ENCODE data around the gene UBAP2.
"Not testable (repeated sequence)": the region's sequence is repeated elsewhere in the genome, so short reads cannot be mapped to it uniquely, and the experiment has no call there.

UBAP2 gene

DNA sequence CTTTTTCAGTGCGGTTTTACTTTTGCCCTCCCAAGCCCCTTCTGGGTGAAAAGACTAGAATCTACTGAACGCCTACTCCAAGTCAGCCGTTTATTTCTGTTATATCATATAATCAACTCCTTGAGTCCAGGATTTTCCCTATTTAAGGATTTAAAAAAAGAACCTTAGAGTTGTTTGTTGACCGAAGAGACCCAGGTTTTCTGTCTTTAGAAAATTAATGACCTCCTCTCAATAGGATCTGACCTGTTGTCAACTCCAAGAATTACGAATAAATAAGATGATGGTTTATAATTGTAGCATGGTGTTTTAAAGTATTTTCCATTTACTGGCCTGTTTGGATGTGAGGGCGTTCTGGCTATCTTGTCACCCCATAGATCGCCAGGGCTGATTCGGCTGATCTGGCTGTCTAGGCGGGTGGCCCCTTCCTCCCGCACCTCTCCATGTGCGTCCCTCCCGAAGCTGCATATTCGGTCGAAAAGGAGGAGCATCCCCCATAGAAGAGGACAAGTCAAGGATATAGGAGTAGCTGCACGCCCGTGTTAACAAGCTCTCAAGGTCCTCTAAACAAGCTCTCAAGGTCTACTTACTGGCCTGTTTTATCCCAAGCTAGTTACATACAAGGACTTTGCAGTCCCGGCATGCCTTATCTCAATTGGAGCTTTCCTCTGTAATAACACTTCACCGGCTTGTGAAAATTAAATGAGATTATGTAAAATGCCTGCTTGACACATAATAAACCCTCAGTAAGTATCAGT, 1.1 kb upstream of the UBAP2 start:
- DNase-seq (ENCODE audit: low spot score): no peak

DNA sequence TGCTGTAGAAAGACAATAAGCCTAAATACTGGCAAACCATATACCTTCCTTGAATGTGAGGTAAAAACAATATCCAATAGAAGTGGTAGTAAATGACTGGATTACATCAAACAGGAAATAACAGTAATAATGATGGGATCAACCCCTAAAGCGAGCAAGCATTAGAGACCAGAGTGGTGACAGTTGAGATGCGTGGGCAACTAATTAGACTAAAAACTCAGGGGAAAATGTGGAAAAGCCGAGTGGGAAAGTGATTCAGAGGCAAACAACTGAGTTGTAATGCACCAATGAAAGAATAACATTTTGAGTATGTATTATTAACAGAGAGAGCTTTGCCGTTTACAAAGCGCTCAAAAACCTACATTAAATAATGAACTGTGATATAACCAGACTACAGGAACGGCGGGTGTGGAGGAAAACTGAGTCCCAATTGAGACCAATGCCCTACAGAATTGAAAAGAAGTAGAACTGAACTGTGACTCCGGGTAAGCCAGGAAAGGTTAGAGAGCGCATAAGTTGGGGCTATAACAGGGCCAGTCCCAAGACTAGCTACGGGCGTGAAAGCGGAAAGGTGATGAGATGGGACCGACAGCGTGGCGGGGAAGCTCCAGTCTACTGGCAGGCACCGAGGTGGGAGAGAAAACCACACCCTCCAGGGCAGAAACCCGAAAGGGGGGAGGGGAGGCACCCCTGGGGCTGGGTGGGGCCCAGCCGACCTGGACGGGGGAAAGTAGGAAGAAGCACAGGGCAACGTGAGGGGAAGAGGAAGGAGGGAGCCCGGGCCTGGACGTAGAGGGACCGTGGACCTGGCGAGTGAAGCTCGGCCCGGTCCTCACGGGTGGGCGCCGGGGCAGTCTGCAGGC, 592 bp downstream of the UBAP2 start:
- DNase-seq (ENCODE audit: low spot score): peak; percentile 49

DNA sequence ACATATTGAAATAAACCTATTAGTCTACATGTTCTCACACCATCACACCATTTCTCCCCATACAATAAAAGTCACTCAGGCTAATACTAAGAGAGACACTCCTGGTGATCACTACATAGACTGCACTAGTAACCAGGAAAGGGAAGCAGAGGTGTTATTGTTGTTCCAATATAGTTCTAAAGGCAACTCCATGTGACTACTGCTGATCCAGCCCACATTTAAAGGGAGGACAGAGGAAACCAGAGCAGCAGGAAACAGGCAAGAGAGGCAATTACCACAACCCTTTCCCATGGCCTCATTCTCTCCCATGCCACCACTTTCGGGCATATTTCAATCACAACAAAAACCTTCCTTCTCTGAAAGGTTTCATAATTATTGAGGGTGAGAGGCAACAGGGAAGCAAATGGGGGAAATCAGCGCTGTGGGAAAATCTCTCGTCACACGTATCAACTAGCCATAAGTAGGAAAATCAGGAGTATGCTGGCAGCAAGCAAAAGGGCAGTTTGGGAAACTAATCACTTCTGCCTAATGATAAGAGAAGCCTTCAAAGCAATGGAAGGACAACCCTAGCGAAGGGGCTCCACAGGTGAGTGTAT, 1.8 kb downstream of the UBAP2 start:
- DNase-seq (ENCODE audit: low spot score): no peak

DNA sequence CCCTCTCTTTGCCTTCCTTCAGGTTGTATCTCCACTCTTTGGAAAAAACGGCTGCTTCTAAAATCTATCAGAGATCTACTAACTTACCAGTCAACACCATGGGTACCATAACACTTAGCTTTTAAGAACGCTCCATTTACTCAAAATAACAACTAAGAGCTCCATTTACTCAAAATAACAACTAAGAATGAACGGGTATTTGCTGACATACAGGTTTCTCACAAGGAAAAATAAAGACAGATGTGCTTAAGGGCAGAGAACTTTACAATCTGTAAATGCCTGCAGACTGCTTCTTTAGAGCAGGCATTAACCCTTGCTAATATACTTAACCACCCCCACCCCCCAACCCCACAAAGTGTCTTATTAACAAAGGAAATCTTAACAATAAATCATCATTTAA, 2.8 kb downstream of the UBAP2 start:
- no peak for DNase-seq (ENCODE audit: low spot score)

DNA sequence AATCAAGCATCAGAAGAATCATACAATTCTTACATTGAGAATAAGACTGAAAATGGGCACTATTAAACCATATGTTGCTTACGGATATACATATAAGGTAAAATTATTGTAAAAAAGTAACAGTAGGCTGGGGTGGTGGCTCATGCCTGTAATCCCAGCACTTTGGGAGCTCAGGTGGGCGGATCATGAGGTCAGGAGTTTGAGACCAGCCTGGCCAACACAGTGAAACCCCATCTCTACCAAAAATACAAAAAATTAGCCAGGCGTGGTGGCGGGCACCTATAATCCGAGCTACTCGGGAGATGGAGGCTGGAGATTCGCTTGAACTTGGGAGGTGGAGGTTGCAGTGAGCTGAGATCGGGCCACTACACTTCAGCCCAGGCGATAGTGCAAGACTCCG, 6.6 kb downstream of the UBAP2 start:
- not testable (repeated sequence) for DNase-seq (ENCODE audit: low spot score)

DNA sequence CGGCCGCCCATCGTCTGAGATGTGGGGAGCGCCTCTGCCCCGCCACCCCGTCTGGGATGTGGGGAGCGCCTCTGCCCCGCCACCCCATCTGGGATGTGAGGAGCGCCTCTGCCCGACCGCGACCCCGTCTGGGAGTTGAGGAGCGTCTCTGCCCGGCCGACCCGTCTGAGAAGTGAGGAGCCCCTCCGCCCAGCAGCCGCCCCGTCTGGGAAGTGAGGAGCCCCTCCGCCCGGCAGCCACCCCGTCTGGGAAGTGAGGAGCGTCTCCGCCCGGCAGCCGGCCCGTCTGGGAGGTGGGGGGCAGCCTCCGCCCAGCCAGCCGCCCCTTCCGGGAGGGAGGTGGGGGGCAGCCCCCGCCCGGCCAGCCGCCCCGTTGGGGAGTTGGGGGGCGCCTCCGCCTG, 9.8 kb downstream of the UBAP2 start:
- DNase-seq (ENCODE audit: low spot score): not testable (repeated sequence)

DNA sequence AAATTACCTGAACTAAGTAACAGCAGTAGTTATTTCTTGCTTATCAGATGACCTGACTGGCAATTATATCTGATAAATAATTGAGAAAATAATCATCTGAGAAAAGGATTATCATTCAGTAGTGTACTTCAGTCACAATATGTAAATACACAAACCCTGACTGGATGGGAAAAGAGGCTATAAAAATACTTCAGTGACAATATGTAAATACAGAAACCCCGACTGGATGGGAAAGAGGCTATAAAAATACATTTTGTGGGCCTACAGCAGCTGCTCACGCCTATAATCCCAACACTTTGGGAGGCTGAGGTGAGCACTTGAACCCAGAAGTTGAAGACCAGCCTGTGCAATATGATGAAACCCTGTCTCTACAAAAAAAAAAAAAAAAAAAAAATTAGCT, 11.1 kb downstream of the UBAP2 start:
- DNase-seq (ENCODE audit: low spot score): no peak

DNA sequence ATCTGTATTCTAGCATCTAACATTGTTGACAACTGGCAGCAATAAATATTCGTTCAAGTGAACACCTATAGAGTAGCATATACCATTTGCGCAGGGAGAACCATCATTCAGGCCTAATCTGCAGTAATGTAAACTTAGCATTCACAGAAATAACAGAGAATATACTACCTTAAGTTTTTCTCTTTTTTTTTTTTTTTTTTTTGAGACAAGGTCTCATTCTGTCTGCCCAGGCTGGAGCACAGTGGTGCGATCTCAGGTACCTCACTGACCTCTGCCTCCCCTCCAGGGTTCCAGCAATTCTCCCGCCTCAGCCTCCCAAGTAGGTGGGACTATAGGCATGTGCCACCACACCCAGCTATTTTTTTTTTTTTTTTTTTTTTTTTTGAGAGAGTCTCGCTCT, 12.1 kb downstream of the UBAP2 start:
- no peak for DNase-seq (ENCODE audit: low spot score)

DNA sequence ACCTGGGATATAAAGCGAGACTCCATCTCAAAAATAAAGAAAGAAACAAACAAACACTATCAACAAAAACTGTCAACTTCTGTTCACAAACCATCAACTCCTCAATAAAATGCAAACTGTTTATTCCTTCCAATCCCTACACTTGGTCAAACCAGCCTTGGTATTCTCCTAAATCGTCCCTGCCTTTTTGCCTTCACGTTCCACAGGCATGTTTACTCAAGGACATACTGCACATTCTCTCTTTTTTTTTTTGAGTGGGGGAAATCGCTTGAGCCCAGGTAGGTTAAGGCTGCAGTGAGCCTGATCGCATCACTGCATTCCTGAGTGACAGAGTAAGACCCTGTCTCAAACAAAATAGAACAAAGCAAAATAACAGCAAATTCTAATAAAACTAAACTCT, 13.0 kb downstream of the UBAP2 start:
- DNase-seq (ENCODE audit: low spot score): no peak

DNA sequence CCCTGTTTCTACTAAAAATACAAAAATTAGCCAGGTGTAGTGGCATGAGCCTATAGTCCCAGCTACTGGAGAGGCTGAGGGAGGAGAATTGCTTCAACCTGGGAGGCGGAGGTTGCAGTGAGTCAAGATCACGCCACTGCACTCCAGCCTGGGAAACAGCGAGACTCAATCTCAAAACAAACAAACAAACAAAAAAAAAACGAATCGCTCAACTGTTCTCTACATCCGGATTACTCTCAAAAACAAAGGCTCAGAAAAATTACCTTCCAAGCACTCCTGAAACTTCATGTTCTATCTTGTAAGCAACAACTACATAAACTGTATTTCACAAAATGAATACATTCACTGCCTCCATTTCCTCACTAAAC, 14.0 kb downstream of the UBAP2 start:
- DNase-seq (ENCODE audit: low spot score): no peak

DNA sequence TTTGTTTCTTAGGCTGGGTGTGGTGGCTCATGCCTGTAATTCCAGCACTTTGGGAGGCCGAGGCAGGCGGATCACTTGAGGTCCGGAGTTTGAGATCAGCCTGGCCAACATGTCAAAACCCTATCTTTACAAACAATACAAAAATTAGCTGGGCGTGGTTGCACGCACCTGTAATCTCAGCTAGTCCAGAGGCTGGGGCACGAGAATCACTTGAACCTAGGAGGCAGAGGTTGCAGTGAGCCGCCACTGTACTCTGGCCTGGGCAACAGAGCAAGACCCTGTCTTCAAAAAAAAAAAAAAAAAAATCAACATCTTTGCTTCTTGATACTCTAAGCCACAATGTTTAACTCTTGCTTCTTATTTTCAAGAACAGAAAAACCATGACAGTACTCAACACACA, 16.1 kb downstream of the UBAP2 start:
- no peak for DNase-seq (ENCODE audit: low spot score)

DNA sequence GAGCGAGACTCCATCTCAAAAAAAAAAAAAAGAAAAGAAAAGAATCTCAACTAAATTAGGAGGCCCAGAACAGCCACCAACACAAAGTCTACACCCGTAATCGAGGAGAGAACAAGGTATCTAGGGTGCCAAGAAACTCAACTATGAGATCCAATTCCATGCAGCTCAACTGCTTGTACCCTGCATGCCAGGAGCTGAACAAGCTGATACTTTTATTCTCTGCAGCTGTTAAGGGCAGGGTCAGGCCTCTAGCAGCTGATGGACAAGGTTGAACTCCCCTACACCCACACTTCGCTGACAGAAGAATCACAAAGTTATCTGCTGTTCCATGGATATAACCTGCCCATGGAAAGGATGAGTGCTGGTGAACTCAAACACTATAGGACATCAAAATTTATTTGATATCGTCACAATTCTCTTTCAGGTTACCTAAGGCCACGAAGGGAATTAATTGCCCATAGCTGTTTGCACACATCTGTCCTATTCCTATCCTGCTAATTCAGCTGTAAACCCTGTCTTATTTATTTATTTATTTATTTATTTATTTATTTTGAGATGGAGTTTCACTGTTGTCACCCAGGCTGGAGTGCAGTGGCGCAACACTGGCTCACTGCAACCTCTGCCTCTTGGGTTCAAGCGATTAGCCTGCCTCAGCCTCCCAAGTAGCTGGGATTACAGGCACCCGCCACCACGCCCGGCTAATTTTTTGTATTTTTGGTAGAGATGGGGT, 20.7 kb downstream of the UBAP2 start:
- DNase-seq (ENCODE audit: low spot score): no peak

DNA sequence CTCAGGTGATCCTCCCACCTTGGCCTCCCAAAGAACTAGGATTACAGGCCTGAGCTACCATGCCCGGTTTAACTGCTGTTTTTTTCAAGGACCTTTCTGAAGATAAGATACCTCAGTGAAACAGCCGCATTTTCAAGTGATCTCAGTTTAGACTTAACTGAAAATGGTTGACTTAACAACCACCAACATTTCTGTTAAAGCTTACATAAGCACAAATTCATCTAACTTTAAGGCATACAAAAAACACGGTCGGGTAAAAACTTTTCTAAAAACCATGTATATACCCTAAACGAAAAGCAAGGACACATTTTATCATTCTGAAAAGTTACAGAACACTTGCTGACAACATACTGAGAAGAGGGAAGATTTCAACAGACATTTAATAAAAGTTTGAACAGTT, 22.9 kb downstream of the UBAP2 start:
- no peak for DNase-seq (ENCODE audit: low spot score)

DNA sequence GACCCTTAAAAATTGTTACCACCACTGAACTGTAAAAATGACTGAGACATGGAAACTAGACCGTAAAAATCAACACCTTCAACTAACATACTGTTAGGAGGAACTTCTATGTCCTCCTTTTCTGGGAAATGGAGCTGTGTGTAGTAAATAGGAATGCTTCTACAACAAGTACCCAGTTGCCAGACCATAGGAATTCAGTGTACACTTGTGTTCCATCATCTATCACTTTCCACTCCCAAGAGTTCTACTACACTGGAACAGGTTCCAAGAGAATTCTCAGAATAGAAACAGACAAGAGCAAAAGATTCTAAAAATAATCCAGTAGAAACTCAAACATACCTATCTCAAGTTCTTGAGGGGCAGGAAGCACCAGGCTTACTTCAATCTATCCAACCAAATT, 23.6 kb downstream of the UBAP2 start:
- no peak for DNase-seq (ENCODE audit: low spot score)

DNA sequence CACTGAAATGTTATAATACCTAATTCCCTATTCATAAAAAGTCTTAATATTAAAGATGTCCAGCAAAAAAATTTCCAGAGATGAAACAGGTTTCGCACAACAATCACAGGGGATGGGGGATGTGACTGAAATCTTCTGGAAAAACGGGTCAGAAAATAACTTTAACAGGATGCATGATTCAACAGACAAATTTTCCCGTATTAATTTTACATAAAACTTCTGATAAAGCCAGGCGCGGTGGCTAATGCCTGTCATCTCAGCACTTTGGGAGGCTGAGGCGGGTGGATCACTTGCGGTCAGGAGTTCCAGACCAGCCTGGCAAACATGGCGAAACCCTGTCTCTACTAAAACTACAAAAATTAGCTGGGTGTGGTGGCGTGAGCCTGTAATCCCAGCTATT, 24.2 kb downstream of the UBAP2 start:
- not testable (repeated sequence) for DNase-seq (ENCODE audit: low spot score)

DNA sequence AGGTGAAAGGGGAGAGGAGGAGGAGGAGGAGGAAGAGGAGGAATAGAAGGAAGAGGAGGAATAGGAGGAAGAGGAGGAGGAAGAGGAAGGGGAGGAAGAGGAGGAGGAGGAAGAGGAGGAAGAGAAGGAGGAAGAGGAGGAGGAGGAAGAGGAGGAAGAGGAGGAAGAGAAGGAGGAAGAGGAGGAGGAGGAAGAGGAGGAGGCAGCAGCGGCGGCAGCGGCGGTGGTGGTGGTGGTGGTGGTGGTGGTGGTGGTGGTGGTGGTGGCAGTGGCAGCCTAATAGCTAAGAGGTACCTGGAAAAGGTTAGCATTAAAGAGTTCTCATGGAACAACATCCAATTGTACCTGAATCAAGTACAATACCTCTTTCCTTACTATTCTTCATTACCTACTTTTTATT, 32.5 kb downstream of the UBAP2 start:
- no peak for DNase-seq (ENCODE audit: low spot score)

DNA sequence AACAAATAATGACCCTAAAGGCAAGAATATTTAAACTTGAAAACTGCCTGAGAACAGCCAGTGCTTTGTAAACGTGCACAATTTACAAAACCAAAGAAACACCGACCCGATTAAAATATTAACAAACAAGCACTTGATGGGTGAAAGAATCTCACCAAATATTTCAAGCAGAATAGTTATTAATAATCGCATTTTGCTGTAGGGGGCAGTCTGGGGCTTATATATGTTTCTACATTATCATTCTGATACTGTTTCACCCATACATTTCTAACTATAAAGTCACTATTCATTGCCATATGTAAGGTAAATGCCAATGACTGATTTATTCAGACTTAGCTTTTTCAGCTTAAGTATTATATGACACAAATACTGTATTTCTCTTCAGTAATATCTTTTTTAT, 37.7 kb downstream of the UBAP2 start:
- no peak for DNase-seq (ENCODE audit: low spot score)

DNA sequence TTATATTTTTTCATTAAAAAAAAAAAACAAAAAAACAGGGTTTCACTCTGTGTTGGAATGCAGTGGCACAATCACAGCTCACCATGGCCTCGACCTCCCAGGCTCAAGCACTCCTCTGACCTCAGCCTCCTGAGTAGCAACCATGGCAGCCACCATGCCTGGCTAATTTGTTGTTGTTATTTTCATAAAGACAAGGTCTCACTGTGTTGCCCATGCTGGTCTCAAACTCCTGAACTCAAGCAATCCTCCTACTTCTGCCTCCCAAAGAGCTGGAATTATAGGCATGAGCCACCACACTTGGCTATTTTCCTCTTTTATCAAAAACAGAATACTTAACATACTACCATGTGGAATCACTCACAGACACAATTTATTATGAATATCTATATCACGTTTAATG, 46.7 kb downstream of the UBAP2 start:
- no peak for DNase-seq (ENCODE audit: low spot score)

DNA sequence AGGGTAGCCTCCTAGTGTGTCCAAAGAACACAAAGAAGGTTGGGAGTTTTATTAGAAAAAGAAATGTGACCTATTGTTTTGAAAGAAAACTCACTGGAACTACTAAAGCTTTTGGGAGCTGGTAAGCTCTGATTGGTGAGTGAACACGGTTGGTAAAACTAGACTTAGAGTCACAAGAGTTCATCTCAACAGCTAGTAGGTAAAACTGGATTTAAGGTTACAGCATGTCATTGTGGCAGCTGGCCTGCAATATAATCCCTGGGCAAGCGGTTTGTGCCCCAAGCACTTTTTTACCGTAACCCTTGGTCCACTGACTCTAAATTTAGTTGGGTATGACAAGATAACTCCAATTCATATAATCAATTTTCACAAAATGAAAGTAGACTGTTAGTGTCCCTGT, 47.4 kb downstream of the UBAP2 start:
- DNase-seq (ENCODE audit: low spot score): no peak

DNA sequence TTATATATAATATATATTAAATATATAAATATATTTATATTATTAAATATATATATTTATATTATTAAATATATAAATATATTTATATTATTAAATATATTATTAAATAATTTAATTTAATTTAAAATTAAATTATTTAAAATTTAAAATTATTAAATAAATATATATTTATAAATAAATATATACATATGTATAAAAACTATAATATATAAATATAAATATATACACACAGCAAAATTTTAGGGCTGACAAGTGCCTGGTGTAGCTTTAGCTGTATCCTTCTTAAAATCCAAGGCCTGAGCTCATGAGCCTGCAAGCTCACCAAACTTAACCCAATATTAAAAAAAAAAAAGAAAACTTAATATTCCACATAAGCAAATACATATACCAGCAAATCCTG, 53.2 kb downstream of the UBAP2 start:
- DNase-seq (ENCODE audit: low spot score): no peak

DNA sequence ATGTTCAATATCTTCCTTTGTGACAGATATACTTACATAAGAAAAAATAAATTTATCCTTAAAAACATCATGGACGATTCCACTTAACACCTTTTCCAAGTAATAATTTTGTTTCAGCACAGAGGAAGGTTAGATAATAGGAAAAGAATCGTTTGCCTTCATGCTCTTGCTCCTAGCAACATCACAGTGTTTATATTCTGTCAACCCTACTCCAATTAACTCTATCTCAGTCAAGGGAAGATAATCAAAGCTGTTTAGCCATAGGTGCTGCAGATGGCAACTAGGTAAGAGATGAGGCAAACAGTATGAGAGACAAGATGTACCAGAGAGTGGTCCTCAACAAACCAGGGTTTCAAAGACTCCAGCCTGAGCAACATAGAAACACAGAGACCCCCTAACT, 55.6 kb downstream of the UBAP2 start:
- no peak for DNase-seq (ENCODE audit: low spot score)

DNA sequence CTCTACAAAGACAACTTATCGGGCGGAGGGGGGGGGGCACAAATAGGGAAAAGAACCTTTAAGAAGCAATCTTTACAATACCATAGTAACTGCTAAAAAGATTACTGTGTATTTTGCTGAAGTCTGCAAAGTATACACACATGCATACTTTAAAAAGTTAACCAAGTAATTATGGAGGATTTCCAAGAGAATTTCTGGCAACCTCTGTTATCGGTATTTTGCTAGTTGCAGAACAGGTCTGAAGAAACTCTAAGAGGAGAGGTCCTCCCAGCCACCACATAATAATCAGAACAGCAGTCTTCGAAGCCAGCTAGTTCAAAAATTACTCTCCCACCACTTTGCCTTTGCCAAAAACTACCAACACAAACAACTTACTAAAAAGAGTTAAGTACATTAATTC, 56.1 kb downstream of the UBAP2 start:
- no peak for DNase-seq (ENCODE audit: low spot score)
